ENCODE data around the gene HEMGN. TPM values are rescaled to one million over a fixed set of nuclear protein-coding genes. Genes with fewer than 3 reads are reported as not detected.
A peak's percentile ranks its signal among the peaks of the same experiment; 100 is the strongest.

HEMGN gene
- total and polyA plus RNA-seq, 2 of the 13 experiments (the other 11 are each of a cell fraction or from before 2014, with no cell fraction given) = not detected

- TF ChIP-seq ZNF619 (CRISPR knock-in tag; IDR thresholded peaks at IDR 0.05) (no peak), ZNF891 (CRISPR knock-in tag; IDR thresholded peaks at IDR 0.05) (0 out of 2 replicates have a peak, but pooled peaks have one; percentile 12), CTCF (CRISPR knock-in tag; IDR thresholded peaks at IDR 0.05) (peak; percentile 76), HOXA9 (CRISPR knock-in tag; IDR thresholded peaks at IDR 0.05; ENCODE audit: borderline replicate concordance) (no peak), HIC2 (CRISPR knock-in tag; IDR thresholded peaks at IDR 0.05; ENCODE audit: low read depth) (no peak), ZBTB4 (CRISPR knock-in tag; IDR thresholded peaks at IDR 0.05; ENCODE audit: borderline replicate concordance) (0 out of 2 replicates have a peak, but pooled peaks have one; percentile 19), NCOA1 (CRISPR knock-in tag; IDR thresholded peaks at IDR 0.05) (0 out of 2 replicates have a peak, but pooled peaks have one; percentile 41), ZNF572 (CRISPR knock-in tag; IDR thresholded peaks at IDR 0.05) (no peak), CREBL2 (CRISPR knock-in tag; IDR thresholded peaks at IDR 0.05; ENCODE audit: borderline replicate concordance) (no peak; the same call in 1 of the 2 replicates), NFAT5 (CRISPR knock-in tag; IDR thresholded peaks at IDR 0.05) (0 out of 2 replicates have a peak, but pooled peaks have one; percentile 18), PAWR (CRISPR knock-in tag; IDR thresholded peaks at IDR 0.05; ENCODE audit: borderline replicate concordance) (no peak), ZFX (CRISPR knock-in tag; IDR thresholded peaks at IDR 0.05; ENCODE audit: low read depth) (peak; percentile 61; the same call in 1 of the 2 replicates), ZC3H13 (CRISPR knock-in tag; IDR thresholded peaks at IDR 0.05) (peak; percentile 75; the same call in 1 of the 2 replicates), SP5 (CRISPR knock-in tag; IDR thresholded peaks at IDR 0.05; ENCODE audit: borderline replicate concordance, low read depth) (peak; percentile 57; the same call in 1 of the 2 replicates)
These were observed 45.0 kb upstream of the HEMGN start, which contains the start of gene ANP32B (continued) for GRCh38 chr9:97982683-97983588.
